ACC112 (cell line): ENCODE results near the gene CCDC86.

Experiments
- H2AFZ ChIP-seq: fragments of 200-600 bp; sonication (generic); one replicate; pipeline ENCODE4 v1.6.0; 2017; ENCODE audit warnings: antibody characterized with exemption, low read length; ENCODE audit not compliant: unreplicated experiment
- H3K27ac ChIP-seq: fragments of 200-600 bp; sonication (generic); 2 replicates; pipeline ENCODE4 v1.5.1; 2014; ENCODE audit warnings: low read depth, mild to moderate bottlenecking, antibody characterized with exemption, low read length, moderate library complexity
- H3K27me3 ChIP-seq: fragments of 200-600 bp; sonication (generic); 2 replicates; pipeline ENCODE4 v1.6.1; 2014; ENCODE audit warnings: mild to moderate bottlenecking, antibody characterized with exemption, low read length, moderate library complexity, mixed read lengths; ENCODE audit not compliant: insufficient read depth
- H3K36me3 ChIP-seq: fragments of 200-600 bp; sonication (generic); 2 replicates; pipeline ENCODE4 v1.6.1; 2016; ENCODE audit warnings: mild to moderate bottlenecking, antibody characterized with exemption, low read length, moderate library complexity, mixed read lengths; ENCODE audit not compliant: insufficient read depth
- H3K4me1 ChIP-seq: fragments of 200-600 bp; sonication (generic); one replicate; pipeline ENCODE4 v1.6.1; 2016; ENCODE audit warnings: low read length, mixed read lengths; ENCODE audit not compliant: insufficient read depth, unreplicated experiment, control insufficient read depth
- H3K4me3 ChIP-seq: fragments of 200-600 bp; sonication (generic); 2 replicates; pipeline ENCODE4 v1.5.1; 2014; ENCODE audit warnings: mild to moderate bottlenecking, low read depth, low read length
- H3K79me2 ChIP-seq: fragments of 200-600 bp; sonication (generic); one replicate; pipeline ENCODE4 v1.6.0; 2016; ENCODE audit warnings: low read length; ENCODE audit not compliant: control insufficient read depth, unreplicated experiment, insufficient read depth

Gene CCDC86

DNA sequence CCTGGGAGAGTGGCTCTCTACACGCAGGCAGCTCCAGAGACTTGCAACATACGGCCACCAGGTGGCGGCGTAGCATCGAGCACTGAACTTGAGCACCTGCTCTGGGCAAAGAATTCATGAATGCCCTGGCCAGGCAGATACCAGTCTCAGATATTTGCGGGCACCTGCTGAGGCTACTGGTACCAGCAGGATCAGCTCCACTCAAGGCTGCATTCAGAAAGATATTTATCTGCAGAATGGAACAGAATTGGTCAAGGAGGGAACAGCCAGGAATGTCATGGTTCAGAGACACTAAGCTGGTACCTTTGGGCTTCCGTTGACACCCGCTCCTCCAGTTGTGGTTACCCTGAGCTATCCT is 10.8 kb upstream of the CCDC86 start:
- H3K79me2 ChIP-seq: no peaks in the 10 kb centered on the region
- H3K4me3 ChIP-seq: no peak overlapping the region
- no peak overlapping the region for H3K27ac ChIP-seq
- no peak overlapping the region for H2AFZ ChIP-seq
- H3K27me3 ChIP-seq: peaks cover 10% of the 10 kb centered on the region; the same call in 1 of the 2 replicates
- H3K4me1 ChIP-seq: peaks cover 12% of the 10 kb centered on the region
- H3K36me3 ChIP-seq: no peaks in the 10 kb centered on the region

DNA sequence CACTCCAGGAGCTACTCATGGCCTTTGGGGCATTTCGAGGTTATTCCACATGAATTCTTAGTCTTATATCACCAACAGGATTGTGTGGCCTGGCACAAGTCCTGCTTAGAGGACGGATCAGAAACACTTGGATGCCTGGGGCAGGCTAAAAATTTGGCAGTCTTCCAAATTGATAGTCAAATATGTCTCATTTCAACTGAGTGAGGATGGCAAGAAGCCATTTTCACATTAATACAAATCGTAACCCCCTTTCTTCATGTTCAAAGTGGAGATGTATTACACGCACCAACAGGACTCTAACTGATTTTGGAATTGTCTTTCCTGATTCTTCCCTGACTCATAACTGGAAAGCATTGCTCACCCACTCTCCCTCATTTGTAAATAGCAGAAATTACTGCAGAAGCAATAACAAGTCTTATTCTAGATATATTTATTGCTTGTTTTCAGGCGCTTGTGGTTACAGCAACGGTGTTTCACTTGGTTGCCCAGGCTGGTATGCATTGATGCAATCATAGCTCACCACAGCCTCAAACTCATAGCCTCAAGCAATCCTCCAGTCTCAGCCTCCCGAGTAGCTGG is 10.3 kb upstream of the CCDC86 start:
- no peak overlapping the region for H3K27ac ChIP-seq
- peaks cover 12% of the 10 kb centered on the region for H3K4me1 ChIP-seq

DNA sequence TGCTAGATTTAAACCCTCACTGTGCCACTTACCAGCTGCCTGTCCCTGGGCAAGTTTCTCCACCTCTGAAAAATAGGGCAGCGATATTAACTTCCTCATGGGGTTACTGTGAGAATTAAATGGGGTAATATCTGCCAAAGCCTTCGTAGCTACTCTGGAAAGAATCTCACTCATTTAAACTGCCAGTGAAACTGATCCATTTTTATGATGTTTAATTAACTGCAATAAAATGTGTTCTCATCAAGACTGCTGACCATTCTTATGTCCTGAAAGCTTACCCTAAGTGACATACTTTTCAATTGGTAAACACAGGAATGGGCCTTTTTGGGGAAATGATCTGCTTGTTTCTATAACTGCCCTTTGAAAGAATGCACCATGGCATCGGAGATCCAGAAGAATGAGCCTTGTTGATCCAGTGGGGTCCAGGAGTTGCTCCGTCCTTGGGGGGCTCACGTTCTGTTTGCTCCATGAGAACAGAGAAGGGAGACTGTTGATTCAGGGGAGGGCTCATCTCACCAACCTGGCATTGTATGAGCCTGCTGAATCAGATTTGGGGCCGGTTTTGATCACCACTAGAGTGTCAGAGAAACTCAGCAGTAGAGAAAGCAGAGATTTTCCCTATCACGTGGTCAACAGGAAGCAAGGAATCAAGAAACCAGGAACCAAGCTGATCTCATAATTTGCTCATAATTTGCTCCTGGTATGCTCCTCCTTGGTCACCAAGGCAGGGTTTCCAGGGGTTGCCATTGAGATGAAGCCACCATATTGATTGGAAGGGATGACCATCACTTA is 7.0 kb upstream of the CCDC86 start:
- Histone ChIP-seq H3K36me3 (no peaks in the 10 kb centered on the region), H3K27ac (no peak overlapping the region), H3K79me2 (no peaks in the 10 kb centered on the region), H2AFZ (peak overlapping the region; percentile 48), H3K27me3 (peaks cover 10% of the 10 kb centered on the region; the same call in 1 of the 2 replicates), H3K4me1 (peaks cover 12% of the 10 kb centered on the region), H3K4me3 (no peak overlapping the region)

More for the DNA sequence above, 10.3 kb upstream of the CCDC86 start:
- Histone ChIP-seq H3K4me3 (no peak overlapping the region), H3K79me2 (no peaks in the 10 kb centered on the region), H3K27me3 (peaks cover 10% of the 10 kb centered on the region; the same call in 1 of the 2 replicates), H3K36me3 (no peaks in the 10 kb centered on the region), H2AFZ (no peak overlapping the region)

DNA sequence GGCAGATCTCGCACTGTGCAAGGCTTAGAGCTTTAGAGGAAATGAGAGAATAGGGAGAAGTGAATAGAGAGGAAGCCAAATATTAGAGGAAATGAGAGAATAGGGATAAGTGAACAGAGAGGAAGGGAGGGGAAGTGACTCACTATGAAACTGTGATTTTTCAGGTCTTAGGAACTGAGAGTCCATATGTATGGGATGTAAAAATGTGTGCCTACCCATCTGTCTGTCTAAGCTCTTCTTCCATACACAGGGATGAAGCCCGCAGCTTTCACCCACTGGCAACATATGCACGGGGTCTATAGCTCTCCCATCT is 6.4 kb upstream of the CCDC86 start:
- Histone ChIP-seq H3K27ac (no peak overlapping the region), H3K79me2 (no peaks in the 10 kb centered on the region), H3K36me3 (no peaks in the 10 kb centered on the region), H3K4me3 (no peak overlapping the region), H3K27me3 (peaks cover 10% of the 10 kb centered on the region; the same call in 1 of the 2 replicates), H3K4me1 (peaks cover 14% of the 10 kb centered on the region), H2AFZ (peak overlapping the region; percentile 48)

DNA sequence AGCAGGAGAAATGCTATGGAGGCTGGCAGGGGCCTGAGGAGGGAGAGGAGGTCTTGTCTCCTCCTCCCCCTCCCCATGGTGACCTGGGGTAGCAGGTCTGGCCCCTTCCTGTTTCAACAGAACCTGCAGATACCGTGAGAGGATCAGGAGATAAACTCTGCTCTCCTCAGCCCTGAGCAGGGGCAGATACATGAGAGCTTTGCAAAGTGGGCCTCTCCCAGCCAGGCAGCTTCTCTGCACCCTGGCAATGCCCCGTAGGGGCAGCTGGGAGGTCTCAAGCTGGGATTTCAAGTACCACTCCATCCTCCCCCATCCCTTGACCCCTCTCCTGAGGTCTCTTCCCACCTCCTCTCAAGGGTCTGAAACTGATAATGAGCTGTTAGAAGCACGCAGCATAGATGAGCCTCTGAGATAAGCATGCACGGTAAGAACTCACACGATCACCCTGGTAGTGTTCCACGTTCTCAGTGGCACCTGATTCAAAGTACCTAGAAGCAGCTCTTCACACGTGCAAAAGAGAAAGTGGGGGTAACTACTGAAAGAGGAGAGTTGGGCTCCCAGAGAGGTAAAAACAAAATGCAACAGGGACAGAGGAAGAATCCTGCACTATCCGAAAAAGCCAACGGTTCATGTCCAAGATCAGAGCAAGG is 4.9 kb upstream of the CCDC86 start:
- Histone ChIP-seq H3K27me3 (peaks cover 10% of the 10 kb centered on the region; the same call in 1 of the 2 replicates), H3K79me2 (peaks cover under 1% of the 10 kb centered on the region), H3K36me3 (no peaks in the 10 kb centered on the region), H3K4me3 (no peak overlapping the region), H3K27ac (no peak overlapping the region), H3K4me1 (peaks cover 25% of the 10 kb centered on the region), H2AFZ (no peak overlapping the region)

DNA sequence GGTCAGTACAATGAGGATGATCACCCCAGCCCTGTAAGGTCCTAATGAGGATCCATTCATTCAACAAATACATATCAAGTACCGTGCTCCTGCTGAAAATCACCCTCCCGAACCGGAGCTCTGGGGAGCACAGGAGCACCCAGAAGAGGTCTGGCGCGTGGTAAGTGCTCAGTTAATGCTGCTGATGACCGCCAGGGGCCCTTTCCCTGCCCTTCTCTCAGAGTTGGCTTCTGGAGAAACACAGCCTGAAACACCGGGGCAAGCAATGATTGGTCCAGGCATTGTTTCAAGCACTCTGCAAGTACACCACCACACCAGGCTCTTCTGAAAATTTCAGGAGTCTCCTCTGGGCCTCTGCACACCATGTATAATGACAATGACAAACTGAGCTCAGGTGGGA is 3.8 kb upstream of the CCDC86 start:
- Histone ChIP-seq H3K27me3 (no peaks in the 10 kb centered on the region), H3K4me3 (no peak overlapping the region), H2AFZ (no peak overlapping the region), H3K36me3 (no peaks in the 10 kb centered on the region), H3K4me1 (peaks cover 25% of the 10 kb centered on the region), H3K79me2 (peaks cover 12% of the 10 kb centered on the region), H3K27ac (no peak overlapping the region)

DNA sequence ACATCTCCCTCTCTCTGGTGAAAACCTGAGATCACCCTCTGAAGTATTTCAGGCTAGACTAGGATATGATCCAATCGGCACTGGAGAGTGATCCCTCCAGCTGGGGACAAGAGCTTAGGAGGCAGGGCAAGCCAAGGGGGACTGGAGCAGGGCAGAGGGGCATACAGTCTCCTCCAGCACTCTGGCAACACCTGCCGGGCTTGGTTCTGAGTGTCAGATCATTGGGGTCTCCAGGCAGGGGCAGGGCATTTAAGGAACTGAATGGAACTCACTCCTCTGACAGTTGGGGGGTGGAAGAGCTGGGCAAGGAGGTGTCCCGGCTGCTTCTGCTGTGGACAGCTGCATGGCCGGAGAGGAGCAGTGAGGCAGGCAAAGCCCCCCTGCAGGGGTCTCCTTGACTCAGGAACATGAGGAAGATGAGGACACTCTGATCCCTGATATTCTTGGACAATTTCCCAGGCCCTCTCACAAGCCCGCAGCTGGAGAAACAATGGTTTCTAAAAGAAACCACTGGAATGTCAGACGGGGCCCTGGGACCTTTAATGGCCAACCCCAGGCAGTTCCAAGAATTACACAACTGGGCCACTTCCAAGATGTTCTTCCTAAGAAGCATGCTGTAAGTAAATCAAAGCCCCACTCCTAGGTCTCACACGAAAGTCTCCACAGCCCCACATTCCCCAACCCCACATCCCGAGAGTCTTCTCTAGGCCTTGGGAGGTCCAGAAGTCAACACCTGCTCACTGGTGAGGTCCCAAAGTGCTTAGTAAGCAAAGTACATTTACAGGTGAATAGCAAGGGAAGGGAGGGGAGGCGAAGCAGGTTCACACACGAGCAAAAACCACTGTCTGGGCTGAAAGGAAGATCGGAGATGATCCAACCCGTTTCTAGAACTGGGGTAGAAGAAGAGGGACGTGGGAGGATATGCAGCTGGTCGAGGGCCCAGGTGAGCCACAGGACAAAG is 1.2 kb upstream of the CCDC86 start:
- Histone ChIP-seq H3K4me3 (peak overlapping the region; percentile 82), H2AFZ (peak overlapping the region; percentile 76), H3K27me3 (no peaks in the 10 kb centered on the region), H3K27ac (0 out of 2 replicates have a peak overlapping the region, but pooled peaks have one; percentile 4), H3K4me1 (peaks cover 36% of the 10 kb centered on the region), H3K36me3 (no peaks in the 10 kb centered on the region), H3K79me2 (peaks cover 38% of the 10 kb centered on the region)

DNA sequence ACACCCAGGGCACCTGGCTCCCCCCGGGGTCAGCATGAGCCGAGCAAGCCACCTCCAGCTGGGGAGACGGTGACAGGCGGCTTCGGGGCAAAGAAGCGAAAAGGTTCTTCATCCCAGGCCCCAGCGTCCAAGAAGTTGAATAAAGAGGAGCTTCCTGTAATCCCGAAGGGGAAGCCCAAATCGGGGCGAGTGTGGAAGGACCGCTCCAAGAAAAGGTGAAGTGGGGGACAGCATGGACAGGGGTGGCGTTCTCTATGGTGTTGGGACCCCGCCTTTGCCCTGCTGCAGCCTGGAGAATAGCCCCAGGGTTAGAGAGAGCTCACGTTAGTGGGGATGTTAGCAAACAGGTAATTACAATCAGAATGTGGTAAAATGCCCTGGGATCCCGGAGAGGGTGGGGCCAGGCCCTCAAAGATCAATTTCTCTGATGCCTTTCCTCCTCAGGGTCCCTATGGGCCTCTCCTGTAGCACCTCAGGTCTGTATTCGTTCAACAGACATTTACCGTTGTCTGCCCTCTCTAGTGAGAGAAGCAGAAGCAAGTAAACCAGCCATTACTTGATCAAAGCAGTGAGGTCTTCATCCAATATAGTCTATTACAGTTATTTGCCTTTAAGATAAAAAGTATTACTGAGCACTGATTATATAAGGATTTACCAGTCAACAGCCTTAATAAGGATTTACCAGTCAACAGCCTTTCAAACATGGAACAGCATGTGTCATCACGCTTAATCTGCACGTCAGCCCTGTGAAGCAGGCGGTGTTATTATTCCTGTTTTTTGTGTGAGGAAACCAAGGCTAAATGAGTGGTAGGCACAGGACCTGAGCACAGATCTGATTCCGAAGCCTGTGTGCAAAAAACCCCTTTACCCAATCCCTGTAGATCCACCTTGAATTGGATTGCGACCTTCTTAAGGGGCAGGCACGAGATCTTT is 1.0 kb downstream of the CCDC86 start:
- Histone ChIP-seq H2AFZ (no peak overlapping the region), H3K27me3 (no peaks in the 10 kb centered on the region), H3K79me2 (peaks cover 40% of the 10 kb centered on the region), H3K4me1 (peaks cover 33% of the 10 kb centered on the region), H3K4me3 (peak overlapping the region; percentile 82), H3K27ac (no peak overlapping the region), H3K36me3 (no peaks in the 10 kb centered on the region)

DNA sequence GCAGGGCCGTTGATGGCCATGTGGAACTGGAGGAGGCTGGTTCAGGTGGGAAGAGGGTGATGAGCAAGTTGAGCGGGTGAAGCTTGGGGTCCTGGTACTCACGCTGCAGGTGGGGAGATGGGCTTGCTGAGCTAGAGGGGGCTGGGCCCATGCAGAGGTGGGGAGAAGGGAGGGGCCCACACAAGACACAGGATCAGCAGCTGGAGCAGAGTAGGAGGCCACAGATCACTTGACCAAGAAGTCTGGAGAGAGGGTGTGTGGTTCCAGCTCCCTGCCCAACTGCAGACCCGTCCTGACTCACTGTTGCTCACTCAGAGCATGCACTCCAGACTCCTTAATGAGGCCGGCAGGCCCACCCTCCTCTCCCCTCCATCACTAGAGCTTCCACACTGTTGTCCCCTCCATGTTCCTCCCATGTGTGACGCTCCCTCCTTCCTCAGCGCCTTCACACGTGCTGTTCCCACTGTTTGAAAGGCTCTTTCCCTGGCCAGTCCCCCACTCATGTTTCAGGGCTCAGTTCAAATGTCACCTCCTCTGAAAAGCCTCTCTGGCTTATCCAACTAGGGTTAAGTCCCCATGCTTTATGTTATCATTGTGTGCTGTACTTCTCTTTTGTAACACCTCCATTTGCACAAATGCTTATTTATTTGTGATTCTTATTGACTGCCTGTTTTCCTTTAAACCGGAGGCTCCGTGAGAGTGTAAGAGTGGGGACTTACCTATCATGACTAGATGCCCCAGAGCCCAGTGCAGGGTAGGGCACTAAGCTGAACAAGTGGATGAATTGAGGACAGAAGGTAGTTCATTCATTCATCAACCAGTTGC is 2.3 kb downstream of the CCDC86 start:
- H3K27me3 ChIP-seq: no peaks in the 10 kb centered on the region
- peaks cover 33% of the 10 kb centered on the region for H3K4me1 ChIP-seq
- H3K36me3 ChIP-seq: no peaks in the 10 kb centered on the region
- H2AFZ ChIP-seq: no peak overlapping the region
- peaks cover 40% of the 10 kb centered on the region for H3K79me2 ChIP-seq
- H3K27ac ChIP-seq: no peak overlapping the region
- peak overlapping the region; percentile 82 for H3K4me3 ChIP-seq
